GM20431 (cell line): ENCODE data around the gene PRPF8.

Experiments used
- in situ Hi-C: fragments of 300-500 bp; cut with MseI, MboI; formaldehyde crosslinking; loops from one replicate; pipeline ENCODE4 v1.15.0; 2020; ENCODE audit warnings: low sequenced_read_pairs; ENCODE audit not compliant: unreplicated experiment

Gene PRPF8

GRCh38 chr17:1647802-1648171 lies 36.9 kb downstream of the PRPF8 start:
- in situ Hi-C loops, result no loop called here

- in situ Hi-C loops, result no loop called here
These were observed 38.3 kb downstream of the PRPF8 start for GRCh38 chr17:1646199-1646875.

GRCh38 chr17:1645207-1646171 lies 39.2 kb downstream of the PRPF8 start, which contains the start of gene SCARF1:
Gene SCARF1, minus strand, starts transcription at chr17:1645732. Its CDS starts 35 bp downstream, at chr17:1645697.
- in situ Hi-C loops, result no loop called here

GRCh38 chr17:1644493-1645206 lies 40.0 kb downstream of the PRPF8 start:
- in situ Hi-C loops, result no loop called here

GRCh38 chr17:1643999-1644492 lies 40.6 kb downstream of the PRPF8 start:
- in situ Hi-C loops, result no loop called here

- in situ Hi-C loops, result no loop called here
These were observed 41.2 kb downstream of the PRPF8 start for GRCh38 chr17:1643293-1643998.

GRCh38 chr17:1641065-1641403 lies 43.6 kb downstream of the PRPF8 start:
- in situ Hi-C loops, result no loop called here

GRCh38 chr17:1640329-1641064 lies 44.2 kb downstream of the PRPF8 start:
- in situ Hi-C loops, result no loop called here

- in situ Hi-C loops, result loop anchor here (10.0 kb wide), 1 partner anchor 65 kb away; no protein-coding TSS in a partner anchor
These were observed 45.0 kb downstream of the PRPF8 start for GRCh38 chr17:1639549-1640180.

- in situ Hi-C loops, result loop anchor here (10.0 kb wide), 1 partner anchor 64 kb away; no protein-coding TSS in a partner anchor
These were observed 45.9 kb downstream of the PRPF8 start for GRCh38 chr17:1638624-1639300.

GRCh38 chr17:1638171-1638590 lies 46.5 kb downstream of the PRPF8 start:
- in situ Hi-C loops, result loop anchor here (10.0 kb wide), 1 partner anchor 63 kb away; no protein-coding TSS in a partner anchor

GRCh38 chr17:1636732-1637285 lies 47.9 kb downstream of the PRPF8 start:
- in situ Hi-C loops, result loop anchor here (10.0 kb wide), 1 partner anchor 62 kb away; no protein-coding TSS in a partner anchor

GRCh38 chr17:1635675-1636465 lies 48.8 kb downstream of the PRPF8 start:
- in situ Hi-C loops, result loop anchor here (10.0 kb wide), 1 partner anchor 61 kb away; no protein-coding TSS in a partner anchor

GRCh38 chr17:1634841-1635650 lies 49.6 kb downstream of the PRPF8 start:
- in situ Hi-C loops, result loop anchor here (10.0 kb wide), 1 partner anchor 60 kb away; no protein-coding TSS in a partner anchor

GRCh38 chr17:1630662-1631061 lies 54.0 kb downstream of the PRPF8 start:
- in situ Hi-C loops, result loop anchor here (10.0 kb wide), 1 partner anchor 56 kb away; no protein-coding TSS in a partner anchor
